H9 (cell line): ENCODE results near the gene CSNK1A1L. TPM values are rescaled to one million over a fixed set of nuclear protein-coding genes. Genes with fewer than 3 reads are reported as not detected.

ENCODE experiments used
- DNase-seq: peaks from one replicate; pipeline ENCODE4 v3.0.0-alpha.2; 2017
- H2AFZ ChIP-seq: one replicate; pipeline ENCODE4 v1.6.1; 2013; ENCODE audit warnings: mild to moderate bottlenecking, low read length, control low read depth, moderate library complexity
- H2AK5ac ChIP-seq: 2 replicates; pipeline ENCODE4 v1.6.1; 2013; ENCODE audit warnings: low read length, control low read depth, mixed read lengths; ENCODE audit not compliant: insufficient read length
- H2BK120ac ChIP-seq: one replicate; pipeline ENCODE4 v1.6.1; 2013; ENCODE audit warnings: low read depth, mild to moderate bottlenecking, low read length, control low read depth, inconsistent platforms; ENCODE audit not compliant: poor library complexity, severe bottlenecking
- H2BK12ac ChIP-seq: 2 replicates; pipeline ENCODE4 v1.6.1; 2013; ENCODE audit warnings: low read length, control low read depth, mixed read lengths, low read depth; ENCODE audit not compliant: insufficient read length
- H2BK15ac ChIP-seq: 2 replicates; pipeline ENCODE4 v1.6.1; 2013; ENCODE audit warnings: low read depth, low read length, control low read depth
- H2BK20ac ChIP-seq: one replicate; pipeline ENCODE4 v1.6.1; 2013; ENCODE audit warnings: low read depth, mild to moderate bottlenecking, low read length, control low read depth, inconsistent platforms; ENCODE audit not compliant: poor library complexity, severe bottlenecking
- H2BK5ac ChIP-seq: 2 replicates; pipeline ENCODE4 v1.6.1; 2013; ENCODE audit warnings: low read length, control low read depth, mixed read lengths; ENCODE audit not compliant: insufficient read length
- H3K14ac ChIP-seq: 2 replicates; pipeline ENCODE4 v1.6.1; 2013; ENCODE audit warnings: low read length, control low read depth; ENCODE audit not compliant: insufficient read depth
- H3K18ac ChIP-seq: 2 replicates; pipeline ENCODE4 v1.6.1; 2013; ENCODE audit warnings: low read depth, mild to moderate bottlenecking, mixed read lengths, low read length, control low read depth; ENCODE audit not compliant: insufficient read length
- H3K23ac ChIP-seq: 2 replicates; pipeline ENCODE4 v1.6.1; 2013; ENCODE audit warnings: low read length, control low read depth, mixed read lengths, low read depth; ENCODE audit not compliant: insufficient read length
- H3K23me2 ChIP-seq: 2 replicates; pipeline ENCODE4 v1.6.1; 2013; ENCODE audit warnings: low read depth, mild to moderate bottlenecking, mixed read lengths, low read length, control low read depth; ENCODE audit not compliant: insufficient read length, poor library complexity, severe bottlenecking
- H3K27ac ChIP-seq: 2 replicates; pipeline ENCODE4 v1.5.1; 2013; ENCODE audit warnings: low read length, control low read depth, mixed read lengths, low read depth; ENCODE audit not compliant: insufficient read length
- H3K27me3 ChIP-seq: 2 replicates; pipeline ENCODE4 v1.6.1; 2013; ENCODE audit warnings: low read length, control low read depth, inconsistent platforms; ENCODE audit not compliant: insufficient read depth
- H3K4ac ChIP-seq: 2 replicates; pipeline ENCODE4 v1.6.1; 2013; ENCODE audit warnings: low read depth, mild to moderate bottlenecking, control low read depth, inconsistent platforms, low read length, moderate library complexity
- H3K4me1 ChIP-seq: 2 replicates; pipeline ENCODE4 v1.6.1; 2013; ENCODE audit warnings: low read length, control low read depth, inconsistent platforms; ENCODE audit not compliant: insufficient read depth
- H3K4me2 ChIP-seq: 2 replicates; pipeline ENCODE4 v1.6.1; 2013; ENCODE audit warnings: low read length, control low read depth, mixed read lengths; ENCODE audit not compliant: insufficient read length, insufficient read depth
- H3K56ac ChIP-seq: 2 replicates; pipeline ENCODE4 v1.6.1; 2013; ENCODE audit warnings: low read depth, mild to moderate bottlenecking, mixed read lengths, low read length, control low read depth; ENCODE audit not compliant: insufficient read length
- H3K79me1 ChIP-seq: 2 replicates; pipeline ENCODE4 v1.6.1; 2013; ENCODE audit warnings: low read depth, mild to moderate bottlenecking, moderate library complexity, low read length, control low read depth, inconsistent platforms; ENCODE audit not compliant: insufficient read depth, poor library complexity, severe bottlenecking
- H3K79me2 ChIP-seq: 2 replicates; pipeline ENCODE4 v1.6.1; 2013; ENCODE audit warnings: low read length, control low read depth, inconsistent platforms; ENCODE audit not compliant: insufficient read depth
- H3K9ac ChIP-seq: 2 replicates; pipeline ENCODE4 v1.6.1; 2013; ENCODE audit warnings: low read length, control low read depth, mixed read lengths; ENCODE audit not compliant: insufficient read length; ENCODE audit errors: extremely low read depth
- H3K9me3 ChIP-seq: one replicate; pipeline ENCODE4 v1.6.1; 2013; ENCODE audit warnings: low read depth, low read length, inconsistent platforms; ENCODE audit not compliant: control insufficient read depth
- H3T11ph ChIP-seq: one replicate; pipeline ENCODE4 v1.6.1; 2013; ENCODE audit warnings: mild to moderate bottlenecking, low read length, control low read depth, inconsistent platforms
- H4K20me1 ChIP-seq: one replicate; pipeline ENCODE4 v1.6.1; 2013; ENCODE audit not compliant: control insufficient read depth, insufficient read length, insufficient read depth
- H4K5ac ChIP-seq: 2 replicates; pipeline ENCODE4 v1.6.1; 2013; ENCODE audit warnings: low read depth, mild to moderate bottlenecking, mixed read lengths, low read length, control low read depth; ENCODE audit not compliant: insufficient read length
- H4K8ac ChIP-seq: replicated peaks from 2 replicates; pipeline ENCODE4 v1.6.1; 2013; ENCODE audit warnings: low read length, control low read depth, mixed read lengths, low read depth; ENCODE audit not compliant: insufficient read length
- H4K91ac ChIP-seq: 2 replicates; pipeline ENCODE4 v1.6.1; 2013; ENCODE audit warnings: low read depth, mild to moderate bottlenecking, moderate library complexity, mixed read lengths, low read length, control low read depth; ENCODE audit not compliant: insufficient read length
- H3K27ac Mint-ChIP-seq, 3 experiments: 2 replicates in 2 of 3; 3 replicates in 1 of 3; pipeline ENCODE4 v1.8.0; 2020 to 2021; ENCODE audit warnings: mixed read lengths in 3 of 3, mild to moderate bottlenecking in 1 of 3, moderate library complexity in 1 of 3
- H3K27me3 Mint-ChIP-seq: 2 replicates; pipeline ENCODE4 v1.8.0; 2021; ENCODE audit warnings: low read depth, mild to moderate bottlenecking, moderate library complexity, mixed read lengths
- H3K36me3 Mint-ChIP-seq, 3 experiments: 2 replicates in 2 of 3; 3 replicates in 1 of 3; pipeline ENCODE4 v1.8.0; 2020 to 2021; ENCODE audit warnings: low read depth in 3 of 3, mixed read lengths in 3 of 3; ENCODE audit not compliant: insufficient read depth in 1 of 3
- H3K4me1 Mint-ChIP-seq, 2 experiments: 2 replicates each; pipeline ENCODE4 v1.8.0; 2020; ENCODE audit warnings: mixed read lengths in 2 of 2
- H3K4me3 Mint-ChIP-seq, 2 experiments: 2 replicates in 1 of 2; 3 replicates in 1 of 2; pipeline ENCODE4 v1.8.0; 2020 to 2021; ENCODE audit warnings: mild to moderate bottlenecking in 2 of 2, mixed read lengths in 2 of 2, moderate library complexity in 1 of 2
- H3K9me3 Mint-ChIP-seq, 2 experiments: 2 replicates in 1 of 2; 3 replicates in 1 of 2; pipeline ENCODE4 v1.8.0; 2020; ENCODE audit warnings: mild to moderate bottlenecking in 2 of 2, mixed read lengths in 2 of 2, moderate library complexity in 1 of 2
- CTCF ChIP-seq: fragments of 200-600 bp; sonication (generic); conservative IDR thresholded peaks from 3 replicates; pipeline ENCODE4 v1.8.0; 2021; ENCODE audit warnings: antibody characterized with exemption, mild to moderate bottlenecking
- WGBS: extraction: QIAGEN DNeasy Blood & Tissue Kit; methylation state at CpG from one replicate; pipeline ENCODE4 v1.1.7; 2013; ENCODE audit warnings: missing lambda C conversion rate, low lambda C conversion rate, mixed read lengths; ENCODE audit not compliant: insufficient read length; ENCODE audit errors: extremely low coverage; 5-methylcytosine and 5-hydroxymethylcytosine counted together
- total RNA-seq: library from RNA; stranded (reverse); gene quantifications from 2 replicates; pipeline ENCODE4 v1.2.1, GENCODE V29; 2021

CSNK1A1L gene
- total RNA-seq, 1 experiment from 2014 or later: not detected

- no peak overlapping the region for H4K5ac ChIP-seq
- H2BK12ac ChIP-seq: no peak overlapping the region
- no peak overlapping the region for H3K27ac Mint-ChIP-seq
- H2BK5ac ChIP-seq: no peak overlapping the region
- no peak overlapping the region for H3K4me2 ChIP-seq
- no peaks in the 10 kb centered on the region for H3K36me3 Mint-ChIP-seq
- no peak overlapping the region for H3K18ac ChIP-seq
- H4K8ac ChIP-seq: no peak overlapping the region
- no peak overlapping the region for H3K9ac ChIP-seq
- no peak overlapping the region for H3K4me3 Mint-ChIP-seq
- no peak overlapping the region for H2BK15ac ChIP-seq
- DNase-seq: no peak
- no peaks in the 10 kb centered on the region for H3K9me3 ChIP-seq
- no peak overlapping the region for H2BK20ac ChIP-seq
- no peaks in the 10 kb centered on the region for H3K4me1 Mint-ChIP-seq
- no peak overlapping the region for H2AK5ac ChIP-seq
- H3K14ac ChIP-seq: no peak overlapping the region
- no peaks in the 10 kb centered on the region for H3K23me2 ChIP-seq
- no peaks in the 10 kb centered on the region for H3K9me3 Mint-ChIP-seq
- no peak overlapping the region for H3K23ac ChIP-seq
- H2AFZ ChIP-seq: no peak overlapping the region
- no peaks in the 10 kb centered on the region for H3K79me1 ChIP-seq
- H3K27me3 ChIP-seq: no peaks in the 10 kb centered on the region
- WGBS: no CpG with 5 or more reads among the region's 1 CpG
- no peaks in the 10 kb centered on the region for H3K4me1 ChIP-seq
- no peaks in the 10 kb centered on the region for H4K20me1 ChIP-seq
- H3K27ac ChIP-seq: no peak overlapping the region
- H3K79me2 ChIP-seq: no peaks in the 10 kb centered on the region
- H4K91ac ChIP-seq: no peak overlapping the region
- no peak overlapping the region for H3K56ac ChIP-seq
- H3T11ph ChIP-seq: no peak overlapping the region
- no peak overlapping the region for H2BK120ac ChIP-seq
- no peak overlapping the region for H3K4ac ChIP-seq
- no peaks in the 10 kb centered on the region for H3K27me3 Mint-ChIP-seq
- no peak for TF ChIP-seq CTCF
Observed at GRCh38 chr13:37143911-37144310, 38.4 kb upstream of the CSNK1A1L start.
